Liver (tissue), 9 donors: ENCODE results near the gene HLCS. TPM values are rescaled to one million over a fixed set of nuclear protein-coding genes. Genes with fewer than 3 reads are reported as not detected.

Experiments
- DNase-seq: peaks from one replicate; pipeline ENCODE4 v3.0.0-alpha.2; 2017; ENCODE audit warnings: low spot score
- H3K27ac ChIP-seq, 2 donors: one replicate each; pipeline ENCODE4 v1.7.0; 2013; ENCODE audit warnings: inconsistent platforms in 2 of 2, low read length in 2 of 2, control low read depth in 1 of 2, low read depth in 1 of 2, mild to moderate bottlenecking in 1 of 2
- H3K27me3 ChIP-seq, 4 donors: one replicate each; pipeline versions ENCODE4 v1.6.1 to v1.7.0; 2013; ENCODE audit warnings: low read length in 3 of 4, inconsistent platforms in 1 of 4, mild to moderate bottlenecking in 1 of 4, moderate library complexity in 1 of 4; ENCODE audit not compliant: control insufficient read depth in 4 of 4, insufficient read depth in 4 of 4
- H3K36me3 ChIP-seq, 4 donors: one replicate each; pipeline versions ENCODE4 v1.6.1 to v1.7.0; 2013; ENCODE audit warnings: low read length in 3 of 4, mild to moderate bottlenecking in 3 of 4, low read depth in 1 of 4, moderate library complexity in 1 of 4; ENCODE audit not compliant: control insufficient read depth in 4 of 4, insufficient read depth in 3 of 4
- H3K4me1 ChIP-seq, 4 donors: one replicate each; pipeline versions ENCODE4 v1.6.1 to v1.7.0; 2013; ENCODE audit warnings: low read length in 3 of 4, mild to moderate bottlenecking in 3 of 4, moderate library complexity in 1 of 4; ENCODE audit not compliant: control insufficient read depth in 4 of 4, insufficient read depth in 4 of 4
- H3K4me3 ChIP-seq, 3 donors: one replicate each; pipeline versions ENCODE4 v1.6.1 to v1.7.0; 2013; ENCODE audit warnings: low read length in 3 of 3, control low read depth in 1 of 3, low read depth in 1 of 3, mild to moderate bottlenecking in 1 of 3
- H3K9ac ChIP-seq, 2 donors: one replicate each; pipeline ENCODE4 v1.7.0; 2013; ENCODE audit warnings: low read length in 2 of 2, mild to moderate bottlenecking in 2 of 2, moderate library complexity in 2 of 2, control low read depth in 1 of 2, low read depth in 1 of 2
- H3K9me3 ChIP-seq, 4 donors: one replicate each; pipeline versions ENCODE4 v1.6.1 to v1.7.0; 2013; ENCODE audit warnings: low read length in 3 of 4; ENCODE audit not compliant: control insufficient read depth in 4 of 4
- EGR1 ChIP-seq, 2 donors: IDR thresholded peaks; 2 replicates each; pipeline ENCODE4 v1.6.1; 2016 to 2018; ENCODE audit warnings: antibody characterized with exemption in 2 of 2, low read depth in 2 of 2
- FOXA1 ChIP-seq: IDR thresholded peaks from 2 replicates; pipeline ENCODE4 v1.6.1; 2016; ENCODE audit warnings: antibody characterized with exemption
- FOXA2 ChIP-seq: IDR thresholded peaks from 2 replicates; pipeline ENCODE4 v1.6.1; 2016; ENCODE audit warnings: antibody characterized with exemption
- GABPA ChIP-seq, 2 donors: IDR thresholded peaks in 1 of 2; conservative IDR thresholded peaks in 1 of 2; 2 replicates each; pipeline ENCODE4 v1.6.1; 2016; ENCODE audit warnings: antibody characterized with exemption in 2 of 2, mild to moderate bottlenecking in 1 of 2, moderate library complexity in 1 of 2
- HNF4A ChIP-seq, 2 donors: conservative IDR thresholded peaks; 2 replicates each; pipeline ENCODE4 v1.6.1; 2016; ENCODE audit warnings: antibody characterized with exemption in 2 of 2, mild to moderate bottlenecking in 2 of 2
- HNF4G ChIP-seq: IDR thresholded peaks from 2 replicates; pipeline ENCODE4 v1.6.1; 2016; ENCODE audit warnings: antibody characterized with exemption
- JUND ChIP-seq, 2 donors: IDR thresholded peaks; 2 replicates each; pipeline ENCODE4 v1.6.1; 2016; ENCODE audit warnings: antibody characterized with exemption in 2 of 2
- NR2F2 ChIP-seq: IDR thresholded peaks from 2 replicates; pipeline ENCODE4 v1.6.1; 2016; ENCODE audit warnings: antibody characterized with exemption
- RAD21 ChIP-seq, 2 donors: IDR thresholded peaks; 2 replicates each; pipeline ENCODE4 v1.6.1; 2016; ENCODE audit warnings: antibody characterized with exemption in 2 of 2, mild to moderate bottlenecking in 2 of 2
- RXRA ChIP-seq, 2 donors: IDR thresholded peaks; 2 replicates each; pipeline ENCODE4 v1.6.1; 2017 to 2018; ENCODE audit warnings: antibody characterized with exemption in 2 of 2, mild to moderate bottlenecking in 1 of 2
- SP1 ChIP-seq: IDR thresholded peaks from 2 replicates; pipeline ENCODE4 v1.6.1; 2018; ENCODE audit warnings: antibody characterized with exemption, mild to moderate bottlenecking
- TAF1 ChIP-seq: conservative IDR thresholded peaks from 2 replicates; pipeline ENCODE4 v1.6.1; 2016; ENCODE audit warnings: antibody characterized with exemption, mild to moderate bottlenecking
- YY1 ChIP-seq: IDR thresholded peaks from 2 replicates; pipeline ENCODE4 v1.6.1; 2016; ENCODE audit warnings: antibody characterized with exemption, mild to moderate bottlenecking
- WGBS: extraction: QIAGEN DNeasy Blood & Tissue Kit; methylation state at CpG from one replicate; pipeline ENCODE4 v1.1.7; 2013; 5-methylcytosine and 5-hydroxymethylcytosine counted together
- polyA plus RNA-seq, 2 donors: library from polyadenylated mRNA; stranded (reverse) in 1 of 2; unstranded in 1 of 2; fragments of 200-250 nt in 1 of 2; fragments of >200 nt in 1 of 2; fragmentation: Nextera tagmentation in 1 of 2; extraction: Ambion mirVana in 1 of 2; gene quantifications; one replicate each; pipeline versions ENCODE4 v1.2.1 to v1.2.3, GENCODE V29; 2013 to 2015
- total RNA-seq, 2 donors: library from RNA; depleted of rRNA; stranded (reverse); fragments of >200 nt; gene quantifications; one replicate each; pipeline ENCODE4 v1.2.3, GENCODE V29; 2014
- TF ChIP-seq, protein P1 (sequence below): IDR thresholded peaks from 2 replicates; pipeline ENCODE4 v1.6.1; 2016; ENCODE audit warnings: antibody characterized with exemption, mild to moderate bottlenecking
- TF ChIP-seq, protein P2 (sequence below): fragments of 150-350 bp; IDR thresholded peaks from 2 replicates; pipeline ENCODE4 v1.5.1; 2017; ENCODE audit warnings: improper control_type of control experiment, low read depth, low read length; ENCODE audit not compliant: missing input control
- TF ChIP-seq, protein P3 (sequence below): IDR thresholded peaks from 2 replicates; pipeline ENCODE4 v1.6.1; 2016; ENCODE audit warnings: antibody characterized with exemption
- TF ChIP-seq, protein P4 (sequence below): IDR thresholded peaks from 2 replicates; pipeline ENCODE4 v1.6.1; 2016; ENCODE audit warnings: antibody characterized with exemption
- TF ChIP-seq, protein P5 (sequence below): IDR thresholded peaks from 2 replicates; pipeline ENCODE4 v1.6.1; 2016; ENCODE audit warnings: antibody characterized with exemption
- donor health status: healthy.
- donor health status: healthy.
- donor health status: healthy.
- donor health status: healthy.
- donor health status: healthy.

HLCS gene
- total and polyA plus RNA-seq, 4 donors: 6.6 to 22.5 (median 8.3) TPM

DNA sequence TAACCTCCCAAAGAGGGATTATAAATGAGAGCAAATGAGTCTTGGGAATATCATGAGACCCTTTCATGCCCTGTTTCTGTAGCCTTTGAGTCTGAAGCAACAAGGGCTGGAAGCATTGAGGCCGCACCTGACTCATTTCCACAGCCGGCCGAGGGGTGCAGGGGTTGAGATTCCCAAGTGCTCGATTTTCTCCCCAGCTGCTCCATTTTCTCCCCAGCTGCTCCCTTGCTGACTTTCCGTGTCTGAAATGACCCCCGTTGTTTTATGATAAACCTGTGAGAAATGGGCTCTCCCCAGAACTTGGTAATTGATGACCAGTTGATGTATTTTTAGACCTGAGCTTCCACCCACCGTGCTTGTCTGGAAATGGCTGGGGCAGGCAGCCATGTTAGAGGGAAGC, 244.7 kb downstream of the HLCS start:
- Histone ChIP-seq H3K27ac (no peak overlapping the region), H3K27me3 (peaks cover 0 to 12% (median under 1%) of the 10 kb centered on the region in 4 donors), H3K9me3 (no peaks in the 10 kb centered on the region), H3K9ac (no peak overlapping the region), H3K4me1 (no peaks in the 10 kb centered on the region), H3K36me3 (no peaks in the 10 kb centered on the region), H3K4me3 (no peak overlapping the region)
- TF ChIP-seq, protein P1, sequence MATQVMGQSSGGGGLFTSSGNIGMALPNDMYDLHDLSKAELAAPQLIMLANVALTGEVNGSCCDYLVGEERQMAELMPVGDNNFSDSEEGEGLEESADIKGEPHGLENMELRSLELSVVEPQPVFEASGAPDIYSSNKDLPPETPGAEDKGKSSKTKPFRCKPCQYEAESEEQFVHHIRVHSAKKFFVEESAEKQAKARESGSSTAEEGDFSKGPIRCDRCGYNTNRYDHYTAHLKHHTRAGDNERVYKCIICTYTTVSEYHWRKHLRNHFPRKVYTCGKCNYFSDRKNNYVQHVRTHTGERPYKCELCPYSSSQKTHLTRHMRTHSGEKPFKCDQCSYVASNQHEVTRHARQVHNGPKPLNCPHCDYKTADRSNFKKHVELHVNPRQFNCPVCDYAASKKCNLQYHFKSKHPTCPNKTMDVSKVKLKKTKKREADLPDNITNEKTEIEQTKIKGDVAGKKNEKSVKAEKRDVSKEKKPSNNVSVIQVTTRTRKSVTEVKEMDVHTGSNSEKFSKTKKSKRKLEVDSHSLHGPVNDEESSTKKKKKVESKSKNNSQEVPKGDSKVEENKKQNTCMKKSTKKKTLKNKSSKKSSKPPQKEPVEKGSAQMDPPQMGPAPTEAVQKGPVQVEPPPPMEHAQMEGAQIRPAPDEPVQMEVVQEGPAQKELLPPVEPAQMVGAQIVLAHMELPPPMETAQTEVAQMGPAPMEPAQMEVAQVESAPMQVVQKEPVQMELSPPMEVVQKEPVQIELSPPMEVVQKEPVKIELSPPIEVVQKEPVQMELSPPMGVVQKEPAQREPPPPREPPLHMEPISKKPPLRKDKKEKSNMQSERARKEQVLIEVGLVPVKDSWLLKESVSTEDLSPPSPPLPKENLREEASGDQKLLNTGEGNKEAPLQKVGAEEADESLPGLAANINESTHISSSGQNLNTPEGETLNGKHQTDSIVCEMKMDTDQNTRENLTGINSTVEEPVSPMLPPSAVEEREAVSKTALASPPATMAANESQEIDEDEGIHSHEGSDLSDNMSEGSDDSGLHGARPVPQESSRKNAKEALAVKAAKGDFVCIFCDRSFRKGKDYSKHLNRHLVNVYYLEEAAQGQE: no peak
- TF ChIP-seq, protein P2, sequence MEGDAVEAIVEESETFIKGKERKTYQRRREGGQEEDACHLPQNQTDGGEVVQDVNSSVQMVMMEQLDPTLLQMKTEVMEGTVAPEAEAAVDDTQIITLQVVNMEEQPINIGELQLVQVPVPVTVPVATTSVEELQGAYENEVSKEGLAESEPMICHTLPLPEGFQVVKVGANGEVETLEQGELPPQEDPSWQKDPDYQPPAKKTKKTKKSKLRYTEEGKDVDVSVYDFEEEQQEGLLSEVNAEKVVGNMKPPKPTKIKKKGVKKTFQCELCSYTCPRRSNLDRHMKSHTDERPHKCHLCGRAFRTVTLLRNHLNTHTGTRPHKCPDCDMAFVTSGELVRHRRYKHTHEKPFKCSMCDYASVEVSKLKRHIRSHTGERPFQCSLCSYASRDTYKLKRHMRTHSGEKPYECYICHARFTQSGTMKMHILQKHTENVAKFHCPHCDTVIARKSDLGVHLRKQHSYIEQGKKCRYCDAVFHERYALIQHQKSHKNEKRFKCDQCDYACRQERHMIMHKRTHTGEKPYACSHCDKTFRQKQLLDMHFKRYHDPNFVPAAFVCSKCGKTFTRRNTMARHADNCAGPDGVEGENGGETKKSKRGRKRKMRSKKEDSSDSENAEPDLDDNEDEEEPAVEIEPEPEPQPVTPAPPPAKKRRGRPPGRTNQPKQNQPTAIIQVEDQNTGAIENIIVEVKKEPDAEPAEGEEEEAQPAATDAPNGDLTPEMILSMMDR: no peak
- TF ChIP-seq EGR1 (IDR thresholded peaks at IDR 0.05; ENCODE audit: low read depth in 2 of 2) (no peak), YY1 (no peak), SP1 (no peak), RAD21 (IDR thresholded peaks at IDR 0.05) (no peak), JUND (IDR thresholded peaks at IDR 0.05) (no peak), TAF1 (no peak), FOXA2 (no peak), FOXA1 (no peak), RXRA (IDR thresholded peaks at IDR 0.05) (no peak), HNF4A (conservative IDR thresholded peaks at IDR 0.05) (no peak), HNF4G (no peak), NR2F2 (no peak), GABPA (IDR thresholded peaks at IDR 0.05 in 1 of 2, conservative IDR thresholded peaks at IDR 0.05 in 1 of 2) (no peak)
- TF ChIP-seq, protein P3, sequence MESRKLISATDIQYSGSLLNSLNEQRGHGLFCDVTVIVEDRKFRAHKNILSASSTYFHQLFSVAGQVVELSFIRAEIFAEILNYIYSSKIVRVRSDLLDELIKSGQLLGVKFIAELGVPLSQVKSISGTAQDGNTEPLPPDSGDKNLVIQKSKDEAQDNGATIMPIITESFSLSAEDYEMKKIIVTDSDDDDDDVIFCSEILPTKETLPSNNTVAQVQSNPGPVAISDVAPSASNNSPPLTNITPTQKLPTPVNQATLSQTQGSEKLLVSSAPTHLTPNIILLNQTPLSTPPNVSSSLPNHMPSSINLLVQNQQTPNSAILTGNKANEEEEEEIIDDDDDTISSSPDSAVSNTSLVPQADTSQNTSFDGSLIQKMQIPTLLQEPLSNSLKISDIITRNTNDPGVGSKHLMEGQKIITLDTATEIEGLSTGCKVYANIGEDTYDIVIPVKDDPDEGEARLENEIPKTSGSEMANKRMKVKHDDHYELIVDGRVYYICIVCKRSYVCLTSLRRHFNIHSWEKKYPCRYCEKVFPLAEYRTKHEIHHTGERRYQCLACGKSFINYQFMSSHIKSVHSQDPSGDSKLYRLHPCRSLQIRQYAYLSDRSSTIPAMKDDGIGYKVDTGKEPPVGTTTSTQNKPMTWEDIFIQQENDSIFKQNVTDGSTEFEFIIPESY: no peak
- TF ChIP-seq, protein P4, sequence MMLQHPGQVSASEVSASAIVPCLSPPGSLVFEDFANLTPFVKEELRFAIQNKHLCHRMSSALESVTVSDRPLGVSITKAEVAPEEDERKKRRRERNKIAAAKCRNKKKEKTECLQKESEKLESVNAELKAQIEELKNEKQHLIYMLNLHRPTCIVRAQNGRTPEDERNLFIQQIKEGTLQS: no peak
- TF ChIP-seq, protein P5, sequence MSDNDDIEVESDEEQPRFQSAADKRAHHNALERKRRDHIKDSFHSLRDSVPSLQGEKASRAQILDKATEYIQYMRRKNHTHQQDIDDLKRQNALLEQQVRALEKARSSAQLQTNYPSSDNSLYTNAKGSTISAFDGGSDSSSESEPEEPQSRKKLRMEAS: no peak
- no peak for DNase-seq
- WGBS: 91% methylated on average over 7 of the region's 7 CpGs
